Neural cell (in vitro differentiated cells): ENCODE data around the gene KIAA2012. TPM values are rescaled to one million over a fixed set of nuclear protein-coding genes. Genes with fewer than 3 reads are reported as not detected.

Source experiments
- H2AFZ ChIP-seq: fragments of 200-600, 300-800 bp; sonication (generic), shearing (Covaris generic); 2 replicates; pipeline ENCODE4 v1.6.0; 2014; ENCODE audit warnings: low read depth, mild to moderate bottlenecking, antibody characterized with exemption, low read length, moderate library complexity
- H3F3A ChIP-seq: fragments of 200-600 bp; shearing (Covaris generic); 2 replicates; pipeline ENCODE4 v1.6.1; 2016; ENCODE audit warnings: mild to moderate bottlenecking, moderate library complexity, mixed read lengths, antibody characterized with exemption, low read length; ENCODE audit not compliant: insufficient read depth, poor library complexity, severe bottlenecking
- H3K27ac ChIP-seq: fragments of 200-600, 300-800 bp; sonication (generic), shearing (Covaris generic); 2 replicates; pipeline ENCODE4 v1.5.1; 2014; ENCODE audit warnings: mild to moderate bottlenecking, low read length, moderate library complexity
- H3K27me3 ChIP-seq: fragments of 300-800, 200-600 bp; sonication (generic), shearing (Covaris generic); 2 replicates; pipeline ENCODE4 v1.6.0; 2014; ENCODE audit warnings: mild to moderate bottlenecking, low read depth, low read length, moderate library complexity; ENCODE audit not compliant: insufficient read depth
- H3K36me3 ChIP-seq: fragments of 300-800, 200-600 bp; sonication (generic), shearing (Covaris generic); 2 replicates; pipeline ENCODE4 v1.5.1; 2014; ENCODE audit warnings: mild to moderate bottlenecking, antibody characterized with exemption, low read length, moderate library complexity; ENCODE audit not compliant: insufficient read depth
- H3K4me2 ChIP-seq: fragments of 300-800, 200-600 bp; sonication (generic), shearing (Covaris generic); 2 replicates; pipeline ENCODE4 v1.6.0; 2014; ENCODE audit warnings: mild to moderate bottlenecking, low read length
- H3K4me3 ChIP-seq: fragments of 300-800, 200-600 bp; sonication (generic), shearing (Covaris generic); 2 replicates; pipeline ENCODE4 v1.5.1; 2014; ENCODE audit warnings: mild to moderate bottlenecking, low read length, moderate library complexity
- H3K79me2 ChIP-seq: fragments of 200-600 bp; shearing (Covaris generic); replicated peaks from 2 replicates; pipeline ENCODE4 v1.6.0; 2014; ENCODE audit warnings: mild to moderate bottlenecking, low read length, moderate library complexity; ENCODE audit not compliant: insufficient read depth
- H3K9ac ChIP-seq: fragments of 300-800, 200-600 bp; sonication (generic), shearing (Covaris generic); 2 replicates; pipeline ENCODE4 v1.6.1; 2016; ENCODE audit warnings: mild to moderate bottlenecking, low read length, mixed read lengths
- H3K9me2 ChIP-seq: fragments of 200-600 bp; shearing (Covaris generic); 2 replicates; pipeline ENCODE4 v1.6.1; 2016; ENCODE audit warnings: mild to moderate bottlenecking, low read length, mixed read lengths; ENCODE audit not compliant: insufficient read depth
- H3K9me3 ChIP-seq: fragments of 200-600, 300-800 bp; sonication (generic), shearing (Covaris generic); 2 replicates; pipeline ENCODE4 v1.6.1; 2016; ENCODE audit warnings: mild to moderate bottlenecking, mixed run types, low read length, moderate library complexity, mixed read lengths
- H4K20me1 ChIP-seq: fragments of 200-600 bp; shearing (Covaris generic); 2 replicates; pipeline ENCODE4 v1.6.1; 2016; ENCODE audit warnings: mild to moderate bottlenecking, mixed run types; ENCODE audit not compliant: insufficient read depth
- CTCF ChIP-seq: fragments of 450-650 bp; IDR thresholded peaks from 2 replicates; pipeline ENCODE4 v1.5.1; 2014; ENCODE audit warnings: antibody characterized with exemption, mild to moderate bottlenecking, moderate library complexity; ENCODE audit not compliant: poor library complexity, severe bottlenecking
- EP300 ChIP-seq: fragments of 450-650 bp; conservative IDR thresholded peaks from 2 replicates; pipeline ENCODE4 v1.6.1; 2014; ENCODE audit warnings: antibody characterized with exemption, mild to moderate bottlenecking, moderate library complexity; ENCODE audit not compliant: poor library complexity, severe bottlenecking
- EZH2 ChIP-seq: fragments of 200-600, 300-800 bp; shearing (Covaris generic), sonication (generic); IDR thresholded peaks from 2 replicates; pipeline ENCODE4 v1.6.1; 2014; ENCODE audit warnings: antibody characterized with exemption, low read length, borderline replicate concordance, mild to moderate bottlenecking; ENCODE audit not compliant: insufficient read depth, poor library complexity, severe bottlenecking
- MXI1 ChIP-seq: fragments of 450-650 bp; conservative IDR thresholded peaks from 2 replicates; pipeline ENCODE4 v1.6.1; 2014; ENCODE audit warnings: antibody characterized with exemption, mild to moderate bottlenecking; ENCODE audit not compliant: poor library complexity, severe bottlenecking
- POLR2AphosphoS5 ChIP-seq: IDR thresholded peaks from 2 replicates; pipeline ENCODE4 v1.6.1; 2012
- RAD21 ChIP-seq: fragments of 450-650 bp; conservative IDR thresholded peaks from 2 replicates; pipeline ENCODE4 v1.6.1; 2014; ENCODE audit warnings: antibody characterized with exemption, mild to moderate bottlenecking, moderate library complexity
- SMC3 ChIP-seq: fragments of 450-650 bp; conservative IDR thresholded peaks from 2 replicates; pipeline ENCODE4 v1.6.1; 2014; ENCODE audit warnings: antibody characterized with exemption, mild to moderate bottlenecking, moderate library complexity; ENCODE audit not compliant: poor library complexity
- TAF1 ChIP-seq: IDR thresholded peaks from 2 replicates; pipeline ENCODE4 v1.6.1; 2012; ENCODE audit warnings: low read depth
- polyA plus RNA-seq: library from polyadenylated mRNA; depleted of rRNA; stranded (reverse); fragments of >200 nt; gene quantifications from 2 replicates; pipeline ENCODE4 v1.2.3, GENCODE V29; 2014
- TF ChIP-seq, protein P1 (sequence below): IDR thresholded peaks from 2 replicates; pipeline ENCODE4 v1.6.1; 2012; ENCODE audit warnings: borderline replicate concordance

KIAA2012 gene
- polyA plus RNA-seq, 1 donor from 2014 or later = not detected

DNA sequence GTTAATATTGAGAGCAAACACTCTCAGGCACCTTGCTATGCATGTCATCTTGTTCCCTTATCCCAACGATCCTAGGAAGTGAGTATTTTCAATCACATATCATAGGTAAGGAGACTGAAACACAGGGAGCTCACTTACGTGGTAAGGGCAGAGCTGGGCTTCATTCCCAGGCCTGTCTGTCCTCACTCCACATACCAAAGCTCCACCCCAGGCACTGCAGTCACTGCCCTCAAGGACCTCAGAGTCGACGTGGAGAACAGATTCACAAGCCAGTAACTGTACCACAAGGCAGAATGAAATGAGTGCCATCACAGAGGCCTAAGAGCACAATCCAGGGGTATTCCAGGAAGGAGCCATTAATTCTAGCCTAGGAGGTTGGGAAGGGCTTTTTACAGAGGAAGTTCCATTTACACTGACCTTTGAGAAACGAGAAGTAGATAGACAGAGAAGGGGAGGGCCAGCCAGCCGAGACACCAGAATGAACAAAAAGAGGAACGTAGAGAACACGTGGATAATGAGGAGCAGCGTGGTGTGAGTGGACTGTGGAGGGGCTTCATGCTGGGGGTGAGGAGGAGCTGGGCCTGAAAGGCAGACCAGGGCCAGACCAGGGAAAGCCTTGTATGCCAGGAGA lies 48.6 kb downstream of the KIAA2012 start:
- Histone ChIP-seq H2AFZ (no peak overlapping the region), H3K4me3 (no peak overlapping the region), H3K9me3 (no peaks in the 10 kb centered on the region), H3K9me2 (no peaks in the 10 kb centered on the region), H4K20me1 (no peaks in the 10 kb centered on the region), H3F3A (no peaks in the 10 kb centered on the region), H3K36me3 (no peaks in the 10 kb centered on the region), H3K79me2 (no peaks in the 10 kb centered on the region), H3K9ac (no peak overlapping the region), H3K27me3 (no peaks in the 10 kb centered on the region), H3K4me2 (no peak overlapping the region), H3K27ac (no peak overlapping the region)
- TF ChIP-seq EP300 (no peak), SMC3 (no peak), RAD21 (no peak), EZH2 (no peak), TAF1 (no peak), CTCF (no peak), POLR2AphosphoS5 (no peak), MXI1 (no peak)
- TF ChIP-seq, protein P1, sequence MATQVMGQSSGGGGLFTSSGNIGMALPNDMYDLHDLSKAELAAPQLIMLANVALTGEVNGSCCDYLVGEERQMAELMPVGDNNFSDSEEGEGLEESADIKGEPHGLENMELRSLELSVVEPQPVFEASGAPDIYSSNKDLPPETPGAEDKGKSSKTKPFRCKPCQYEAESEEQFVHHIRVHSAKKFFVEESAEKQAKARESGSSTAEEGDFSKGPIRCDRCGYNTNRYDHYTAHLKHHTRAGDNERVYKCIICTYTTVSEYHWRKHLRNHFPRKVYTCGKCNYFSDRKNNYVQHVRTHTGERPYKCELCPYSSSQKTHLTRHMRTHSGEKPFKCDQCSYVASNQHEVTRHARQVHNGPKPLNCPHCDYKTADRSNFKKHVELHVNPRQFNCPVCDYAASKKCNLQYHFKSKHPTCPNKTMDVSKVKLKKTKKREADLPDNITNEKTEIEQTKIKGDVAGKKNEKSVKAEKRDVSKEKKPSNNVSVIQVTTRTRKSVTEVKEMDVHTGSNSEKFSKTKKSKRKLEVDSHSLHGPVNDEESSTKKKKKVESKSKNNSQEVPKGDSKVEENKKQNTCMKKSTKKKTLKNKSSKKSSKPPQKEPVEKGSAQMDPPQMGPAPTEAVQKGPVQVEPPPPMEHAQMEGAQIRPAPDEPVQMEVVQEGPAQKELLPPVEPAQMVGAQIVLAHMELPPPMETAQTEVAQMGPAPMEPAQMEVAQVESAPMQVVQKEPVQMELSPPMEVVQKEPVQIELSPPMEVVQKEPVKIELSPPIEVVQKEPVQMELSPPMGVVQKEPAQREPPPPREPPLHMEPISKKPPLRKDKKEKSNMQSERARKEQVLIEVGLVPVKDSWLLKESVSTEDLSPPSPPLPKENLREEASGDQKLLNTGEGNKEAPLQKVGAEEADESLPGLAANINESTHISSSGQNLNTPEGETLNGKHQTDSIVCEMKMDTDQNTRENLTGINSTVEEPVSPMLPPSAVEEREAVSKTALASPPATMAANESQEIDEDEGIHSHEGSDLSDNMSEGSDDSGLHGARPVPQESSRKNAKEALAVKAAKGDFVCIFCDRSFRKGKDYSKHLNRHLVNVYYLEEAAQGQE = no peak

DNA sequence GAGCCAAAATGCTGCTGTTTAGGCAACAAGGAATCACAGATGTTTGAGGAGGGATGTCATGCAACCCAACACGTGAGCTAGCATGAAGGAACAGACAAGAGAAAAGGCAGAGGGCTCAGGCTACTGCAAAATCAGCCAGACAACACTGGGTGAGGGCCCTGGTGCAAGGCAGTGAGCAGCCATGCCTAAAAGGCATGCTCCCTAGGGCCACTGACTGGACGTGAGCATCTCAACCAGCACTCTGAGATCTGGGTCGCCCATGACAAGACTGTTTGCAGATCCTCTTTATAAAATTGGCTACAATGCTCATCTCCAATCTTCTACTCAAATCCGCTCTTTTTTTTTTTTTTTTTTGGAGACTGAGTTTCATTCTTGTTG lies 49.1 kb downstream of the KIAA2012 start:
- H3K4me3 ChIP-seq = no peak overlapping the region
- no peak overlapping the region for H3K9ac ChIP-seq
- TF ChIP-seq EP300 = no peak
- TF ChIP-seq MXI1 = no peak
- no peak for TF ChIP-seq POLR2AphosphoS5
- no peak for TF ChIP-seq CTCF
- no peak for TF ChIP-seq TAF1
- no peak for TF ChIP-seq SMC3
- no peak for TF ChIP-seq EZH2
- TF ChIP-seq, protein P1 = no peak
- no peak for TF ChIP-seq RAD21
- H3K27me3 ChIP-seq = no peaks in the 10 kb centered on the region
- no peaks in the 10 kb centered on the region for H3F3A ChIP-seq
- no peaks in the 10 kb centered on the region for H3K9me2 ChIP-seq
- H3K9me3 ChIP-seq = no peaks in the 10 kb centered on the region
- H4K20me1 ChIP-seq = no peaks in the 10 kb centered on the region
- no peaks in the 10 kb centered on the region for H3K79me2 ChIP-seq
- H3K27ac ChIP-seq = no peak overlapping the region
- H2AFZ ChIP-seq = no peak overlapping the region
- H3K4me2 ChIP-seq = no peak overlapping the region
- no peaks in the 10 kb centered on the region for H3K36me3 ChIP-seq
